GM18517 (cell line): ENCODE measurements around the gene FAM193A.
A peak's percentile ranks its signal among the peaks of the same experiment; 100 is the strongest.
"Not testable (repeated sequence)": the region's sequence is repeated elsewhere in the genome, so short reads cannot be mapped to it uniquely, and the experiment has no call there.

ENCODE experiments used
- ATAC-seq: cut with Tn5 transposase; IDR thresholded peaks from one replicate; pipeline ENCODE4 v1.9.1; 2021; ENCODE audit warnings: mild to moderate bottlenecking, moderate library complexity; ENCODE audit not compliant: unreplicated experiment

The FAM193A gene

GRCh38 chr4:2744576-2745270 is 208.3 kb downstream of the FAM193A start:
- no peak for ATAC-seq

GRCh38 chr4:2745516-2745915 is 209.1 kb downstream of the FAM193A start:
- no peak for ATAC-seq

GRCh38 chr4:2745981-2746806 is 209.7 kb downstream of the FAM193A start:
- ATAC-seq = peak; percentile 88

- no peak for ATAC-seq
Measured at GRCh38 chr4:2746891-2747695, 210.6 kb downstream of the FAM193A start.

GRCh38 chr4:2750719-2751605 is 214.5 kb downstream of the FAM193A start:
- no peak for ATAC-seq

- ATAC-seq = no peak
Measured at GRCh38 chr4:2753436-2753835, 217.0 kb downstream of the FAM193A start.

GRCh38 chr4:2754848-2755819 is 218.7 kb downstream of the FAM193A start:
- no peak for ATAC-seq

- ATAC-seq = peak; percentile 60
Measured at GRCh38 chr4:2755821-2756690, 219.6 kb downstream of the FAM193A start, which contains the start of gene TNIP2. Gene TNIP2, minus strand, starts transcription at chr4:2756336. Its CDS starts 47 bp downstream, at chr4:2756289.

GRCh38 chr4:2756691-2757350 is 220.4 kb downstream of the FAM193A start:
- peak; percentile 8 for ATAC-seq

GRCh38 chr4:2757426-2757825 is 221.0 kb downstream of the FAM193A start:
- ATAC-seq = no peak

- ATAC-seq = no peak
Measured at GRCh38 chr4:2761035-2761923, 224.8 kb downstream of the FAM193A start.

GRCh38 chr4:2762048-2762447 is 225.6 kb downstream of the FAM193A start:
- no peak for ATAC-seq

GRCh38 chr4:2762486-2763370 is 226.3 kb downstream of the FAM193A start:
- not testable (repeated sequence) for ATAC-seq

GRCh38 chr4:2763511-2763967 is 227.1 kb downstream of the FAM193A start:
- ATAC-seq = no peak

- ATAC-seq = no peak
Measured at GRCh38 chr4:2765832-2766526, 229.5 kb downstream of the FAM193A start.
